OCI-LY7 (cell line): ENCODE results near the gene MLPH. TPM values are rescaled to one million over a fixed set of nuclear protein-coding genes. Genes with fewer than 3 reads are reported as not detected.

Source experiments
- BruUV-seq: library from RNA; stranded (reverse); fragments of 400-500 nt; replicated peaks from 2 replicates; lab custom pipeline; 2021; lab: Mats Ljungman, UMichigan
- CTCF ChIA-PET: fragments of 300-600 bp; sonication (Branson Sonifier 250); formaldehyde crosslinking; loops from one replicate; lab custom pipeline; 2022; ENCODE audit warnings: antibody characterized with exemption; ENCODE audit not compliant: unreplicated experiment; lab: Charles Lee
- POLR2A ChIA-PET: fragments of 300-600 bp; sonication (Branson Sonifier 250); formaldehyde crosslinking; loops from one replicate; lab custom pipeline; 2022; ENCODE audit warnings: antibody characterized with exemption; lab: Charles Lee
- DNase-seq: peaks from one replicate; pipeline ENCODE4 v3.0.0-alpha.2; 2015; ENCODE audit warnings: low spot score
- H2AFZ ChIP-seq: fragments of 200-600 bp; sonication (generic), shearing (Covaris generic); 2 replicates; pipeline ENCODE4 v1.6.1; 2014; ENCODE audit warnings: mild to moderate bottlenecking, antibody characterized with exemption, low read length, moderate library complexity
- H3K27ac ChIP-seq: fragments of 200-600 bp; sonication (generic); 2 replicates; pipeline ENCODE4 v1.5.1; 2014; ENCODE audit warnings: mixed run types, low read depth, mild to moderate bottlenecking, moderate library complexity, low read length, inconsistent platforms; ENCODE audit not compliant: poor library complexity, severe bottlenecking
- H3K36me3 ChIP-seq: fragments of 200-600 bp; sonication (generic); 2 replicates; pipeline ENCODE4 v1.6.1; 2014; ENCODE audit warnings: mild to moderate bottlenecking, antibody characterized with exemption, low read length, moderate library complexity, mixed read lengths; ENCODE audit not compliant: insufficient read depth
- H3K4me1 ChIP-seq: fragments of 200-600 bp; sonication (generic); 2 replicates; pipeline ENCODE4 v1.5.1; 2014; ENCODE audit warnings: mild to moderate bottlenecking, low read length; ENCODE audit not compliant: insufficient read depth, poor library complexity, severe bottlenecking
- H3K4me2 ChIP-seq: fragments of 200-600 bp; sonication (generic); 2 replicates; pipeline ENCODE4 v1.6.1; 2014; ENCODE audit warnings: mild to moderate bottlenecking, low read length
- H3K4me3 ChIP-seq: fragments of 200-600 bp; sonication (generic); 2 replicates; pipeline ENCODE4 v1.5.1; 2014; ENCODE audit warnings: mild to moderate bottlenecking, low read depth, low read length; ENCODE audit not compliant: poor library complexity, severe bottlenecking
- H3K79me2 ChIP-seq: fragments of 200-600 bp; sonication (generic); 2 replicates; pipeline ENCODE4 v1.6.1; 2016; ENCODE audit warnings: low read depth, mild to moderate bottlenecking, low read length, moderate library complexity, mixed read lengths; ENCODE audit not compliant: insufficient read depth
- H3K9me2 ChIP-seq: fragments of 200-600 bp; sonication (generic); 2 replicates; pipeline ENCODE4 v1.6.1; 2016; ENCODE audit warnings: mild to moderate bottlenecking, low read length, mixed read lengths; ENCODE audit not compliant: insufficient read depth
- H3K9me3 ChIP-seq: fragments of 200-600 bp; sonication (generic); 2 replicates; pipeline ENCODE4 v1.6.1; 2014; ENCODE audit warnings: mild to moderate bottlenecking, mixed run types, low read length, mixed read lengths
- H4K20me1 ChIP-seq: fragments of 200-600 bp; sonication (generic); 2 replicates; pipeline ENCODE4 v1.6.1; 2014; ENCODE audit warnings: mild to moderate bottlenecking, antibody characterized with exemption, low read length, moderate library complexity, mixed read lengths; ENCODE audit not compliant: insufficient read depth
- EZH2phosphoT487 ChIP-seq: fragments of 200-600 bp; sonication (generic); IDR thresholded peaks from 2 replicates; pipeline ENCODE4 v1.6.1; 2018; ENCODE audit warnings: low read depth, borderline replicate concordance, mild to moderate bottlenecking, mixed run types, antibody characterized with exemption, low read length, moderate library complexity, mixed read lengths
- intact Hi-C: fragments of 100-400 bp; cut with micrococcal nuclease; formaldehyde crosslinking; loops from one replicate; pipeline ENCODE4 v1.10.0; 2022; ENCODE audit not compliant: unreplicated experiment
- total RNA-seq, 2 experiments: library from RNA; depleted of rRNA in 1 of 2; stranded (reverse); fragments of >200 nt in 1 of 2; shearing (Covaris generic) in 1 of 2; gene quantifications; 2 replicates each; pipeline ENCODE4 v1.2.3, GENCODE V29; 2014 to 2022
- TF ChIP-seq, protein P1 (sequence below): fragments of 200-600 bp; sonication (generic); conservative IDR thresholded peaks from 2 replicates; pipeline ENCODE4 v1.5.1; 2014; ENCODE audit warnings: mild to moderate bottlenecking, antibody characterized with exemption, low read length, moderate library complexity, mixed read lengths

Gene MLPH
- total RNA-seq, 2 experiments from 2014 or later, result not detected

DNA sequence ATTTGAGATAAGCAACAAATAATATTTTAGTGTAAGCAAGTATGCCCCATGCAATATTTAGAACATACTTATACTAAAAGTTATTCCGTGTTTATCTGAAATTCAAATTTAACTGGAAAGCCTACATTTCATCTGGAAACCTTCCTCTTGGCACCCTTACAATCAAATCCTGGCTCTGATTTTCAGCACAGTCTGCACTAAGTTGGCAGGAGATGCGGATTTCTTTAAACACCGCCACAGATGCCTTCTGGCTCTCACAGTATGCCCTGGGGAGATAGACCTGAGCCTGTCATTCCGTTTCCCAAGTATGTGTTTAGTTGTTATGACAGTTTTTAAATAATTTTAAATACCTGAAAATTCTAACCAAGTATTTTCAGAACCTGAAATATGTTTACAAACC, 7.3 kb upstream of the MLPH start:
- no peak overlapping the region for H3K27ac ChIP-seq
- H3K4me1 ChIP-seq, result peaks cover 7% of the 10 kb centered on the region
- no peak overlapping the region for H3K4me3 ChIP-seq
- H4K20me1 ChIP-seq, result no peaks in the 10 kb centered on the region
- POLR2A ChIA-PET, result no interaction called here
- no peak for DNase-seq
- no peaks in the 10 kb centered on the region for H3K36me3 ChIP-seq
- TF ChIP-seq EZH2phosphoT487, result no peak
- TF ChIP-seq, protein P1, sequence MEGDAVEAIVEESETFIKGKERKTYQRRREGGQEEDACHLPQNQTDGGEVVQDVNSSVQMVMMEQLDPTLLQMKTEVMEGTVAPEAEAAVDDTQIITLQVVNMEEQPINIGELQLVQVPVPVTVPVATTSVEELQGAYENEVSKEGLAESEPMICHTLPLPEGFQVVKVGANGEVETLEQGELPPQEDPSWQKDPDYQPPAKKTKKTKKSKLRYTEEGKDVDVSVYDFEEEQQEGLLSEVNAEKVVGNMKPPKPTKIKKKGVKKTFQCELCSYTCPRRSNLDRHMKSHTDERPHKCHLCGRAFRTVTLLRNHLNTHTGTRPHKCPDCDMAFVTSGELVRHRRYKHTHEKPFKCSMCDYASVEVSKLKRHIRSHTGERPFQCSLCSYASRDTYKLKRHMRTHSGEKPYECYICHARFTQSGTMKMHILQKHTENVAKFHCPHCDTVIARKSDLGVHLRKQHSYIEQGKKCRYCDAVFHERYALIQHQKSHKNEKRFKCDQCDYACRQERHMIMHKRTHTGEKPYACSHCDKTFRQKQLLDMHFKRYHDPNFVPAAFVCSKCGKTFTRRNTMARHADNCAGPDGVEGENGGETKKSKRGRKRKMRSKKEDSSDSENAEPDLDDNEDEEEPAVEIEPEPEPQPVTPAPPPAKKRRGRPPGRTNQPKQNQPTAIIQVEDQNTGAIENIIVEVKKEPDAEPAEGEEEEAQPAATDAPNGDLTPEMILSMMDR, result no peak
- no peak overlapping the region for H3K4me2 ChIP-seq
- no peak overlapping the region for H2AFZ ChIP-seq
- intact Hi-C loops, result no loop called here
- H3K79me2 ChIP-seq, result no peaks in the 10 kb centered on the region
- CTCF ChIA-PET, result no interaction called here
- no peaks in the 10 kb centered on the region for H3K9me2 ChIP-seq
- H3K9me3 ChIP-seq, result no peaks in the 10 kb centered on the region
- BruUV-seq, result no TSS peak

DNA sequence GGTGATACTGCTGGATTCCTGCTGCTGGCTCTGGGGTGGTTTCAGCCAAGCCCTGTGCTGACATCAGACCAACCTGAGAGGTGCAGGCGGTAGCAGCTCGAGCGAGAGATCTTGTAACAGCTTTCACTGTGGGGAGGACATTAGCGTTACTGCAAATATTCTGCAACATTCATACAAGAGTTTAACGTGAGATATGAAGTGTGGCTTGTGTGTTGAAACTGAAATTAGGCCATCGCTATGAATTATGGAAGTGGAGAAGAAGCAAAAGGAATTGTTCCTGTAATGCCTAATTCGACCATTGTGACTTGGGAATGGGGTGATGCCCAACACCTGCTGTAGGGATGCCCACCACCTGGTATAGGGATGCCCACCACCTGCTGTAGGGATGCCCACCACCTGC, 6.5 kb upstream of the MLPH start:
- no TSS peak for BruUV-seq
- TF ChIP-seq EZH2phosphoT487, result no peak
- TF ChIP-seq, protein P1, result no peak
- H3K4me3 ChIP-seq, result no peak overlapping the region
- H3K27ac ChIP-seq, result no peak overlapping the region
- H3K4me2 ChIP-seq, result no peak overlapping the region
- H4K20me1 ChIP-seq, result no peaks in the 10 kb centered on the region
- peaks cover 5% of the 10 kb centered on the region for H3K4me1 ChIP-seq
- intact Hi-C loops, result no loop called here
- no peaks in the 10 kb centered on the region for H3K36me3 ChIP-seq
- ChIA-PET CTCF (no interaction called here), POLR2A (no interaction called here)
- H2AFZ ChIP-seq, result no peak overlapping the region
- H3K9me2 ChIP-seq, result no peaks in the 10 kb centered on the region
- no peaks in the 10 kb centered on the region for H3K79me2 ChIP-seq
- no peak for DNase-seq
- H3K9me3 ChIP-seq, result no peaks in the 10 kb centered on the region

DNA sequence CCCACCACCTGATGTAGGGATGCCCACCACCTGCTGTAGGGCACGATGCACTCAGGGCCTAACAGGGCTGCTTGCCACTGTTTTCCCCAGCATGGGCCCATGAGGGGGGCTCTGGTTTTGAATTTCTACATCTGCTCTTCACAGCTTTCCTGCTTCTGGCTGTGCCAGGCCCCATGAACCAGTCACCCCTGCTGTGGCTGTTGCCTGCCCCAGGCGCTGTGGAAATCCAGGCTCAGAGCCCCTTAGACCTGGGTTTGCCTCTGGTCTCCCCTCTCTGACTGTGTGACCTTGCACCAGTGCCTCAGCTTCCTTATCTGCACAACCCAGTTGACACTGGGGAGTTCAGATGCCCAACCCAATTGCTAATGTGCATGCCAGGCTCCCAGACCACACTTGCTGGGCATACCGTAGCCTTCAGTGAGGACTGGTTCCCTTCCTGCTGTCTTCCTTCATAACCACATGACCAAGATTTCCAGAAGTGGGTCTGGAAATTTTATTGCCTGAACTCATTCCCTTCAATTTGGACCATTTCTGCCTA, 6.0 kb upstream of the MLPH start:
- Histone ChIP-seq H4K20me1 (no peaks in the 10 kb centered on the region), H3K9me2 (no peaks in the 10 kb centered on the region), H3K4me3 (no peak overlapping the region), H3K27ac (no peak overlapping the region), H3K79me2 (no peaks in the 10 kb centered on the region), H3K9me3 (no peaks in the 10 kb centered on the region), H2AFZ (no peak overlapping the region), H3K4me1 (no peaks in the 10 kb centered on the region), H3K4me2 (no peak overlapping the region), H3K36me3 (no peaks in the 10 kb centered on the region)
- intact Hi-C loops, result no loop called here
- BruUV-seq, result no TSS peak
- ChIA-PET POLR2A (no interaction called here), CTCF (no interaction called here)
- TF ChIP-seq EZH2phosphoT487, result no peak
- TF ChIP-seq, protein P1, result no peak
- no peak for DNase-seq
